SK-N-SH (cell line): ENCODE measurements around the gene POLE3.

Experiments
- EP300 ChIP-seq, 2 experiments: IDR thresholded peaks; 2 replicates each; pipeline versions ENCODE4 v1.4.0 to v1.6.1; 2012; ENCODE audit warnings: borderline replicate concordance in 1 of 2, low read depth in 1 of 2, low read length in 1 of 2
- EZH2phosphoT487 ChIP-seq: fragments of 200-600 bp; sonication (generic); IDR thresholded peaks from 2 replicates; pipeline ENCODE4 v1.6.1; 2017; ENCODE audit warnings: low read depth, mixed run types, mild to moderate bottlenecking, antibody characterized with exemption, moderate library complexity, borderline replicate concordance
- GATA2 ChIP-seq: sonication (generic); formaldehyde crosslinking; IDR thresholded peaks from 2 replicates; pipeline ENCODE4 v1.5.0; 2020; ENCODE audit warnings: mild to moderate bottlenecking, missing genetic modification reagents
- MXI1 ChIP-seq: IDR thresholded peaks from 2 replicates; pipeline ENCODE4 v1.6.1; 2012; ENCODE audit warnings: mild to moderate bottlenecking, low read depth, low read length, improper control_type of control experiment
- NFIC ChIP-seq: IDR thresholded peaks from 2 replicates; pipeline ENCODE4 v1.4.0; 2012; ENCODE audit warnings: borderline replicate concordance
- NRF1 ChIP-seq: IDR thresholded peaks from 2 replicates; pipeline ENCODE4 v1.6.1; 2012; ENCODE audit warnings: low read depth, mild to moderate bottlenecking, low read length
- POLR2AphosphoS5 ChIP-seq: IDR thresholded peaks from 2 replicates; pipeline ENCODE4 v1.6.1; 2012; ENCODE audit warnings: low read depth, low read length
- RXRA ChIP-seq: IDR thresholded peaks from 2 replicates; pipeline ENCODE4 v1.4.0; 2012; ENCODE audit warnings: low read depth, mild to moderate bottlenecking, borderline replicate concordance
- SIN3A ChIP-seq: IDR thresholded peaks from 2 replicates; pipeline ENCODE4 v1.6.1; 2012; ENCODE audit warnings: low read depth, mild to moderate bottlenecking, low read length, moderate library complexity, borderline replicate concordance
- TEAD4 ChIP-seq: IDR thresholded peaks from 2 replicates; pipeline ENCODE4 v1.4.0; 2012; ENCODE audit warnings: mild to moderate bottlenecking, borderline replicate concordance; ENCODE audit not compliant: insufficient read depth
- TF ChIP-seq, protein P1 (sequence below): fragments of 200-600 bp; sonication (generic); IDR thresholded peaks from 2 replicates; pipeline ENCODE4 v1.6.1; 2017; ENCODE audit warnings: antibody characterized with exemption, mild to moderate bottlenecking, moderate library complexity
- TF ChIP-seq, protein P2 (sequence below): IDR thresholded peaks from 2 replicates; pipeline ENCODE4; 2012
- TF ChIP-seq, protein P3 (sequence below): IDR thresholded peaks from 2 replicates; pipeline ENCODE4 v1.4.0; 2012; ENCODE audit warnings: low read depth, borderline replicate concordance

DNA sequence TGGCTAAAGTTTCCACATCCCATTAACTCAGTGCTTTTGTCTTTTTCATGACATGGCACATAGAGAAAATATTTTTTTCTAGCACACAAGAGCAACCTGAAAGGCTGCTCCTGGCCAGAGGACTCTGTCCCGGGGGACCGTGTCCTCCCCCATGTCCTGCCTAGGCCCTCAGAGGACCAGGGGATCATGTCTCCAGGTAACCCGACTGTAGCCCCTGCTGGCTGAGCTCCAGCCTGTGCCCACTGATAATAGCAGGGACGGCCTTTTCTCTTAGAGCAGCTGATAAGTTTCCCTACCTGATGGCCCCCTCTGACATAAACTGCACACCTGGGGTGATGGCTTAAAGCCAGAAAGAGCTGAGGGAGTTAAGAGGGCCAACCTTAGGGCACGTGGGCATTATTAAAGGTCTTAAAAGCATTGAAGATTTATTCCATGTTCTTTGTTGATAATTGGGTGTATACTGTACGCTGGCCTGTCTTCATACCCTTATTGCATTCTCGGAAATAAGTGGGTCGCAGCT is 39.6 kb downstream of the POLE3 start:
- TF ChIP-seq EZH2phosphoT487 (no peak), RXRA (no peak), NRF1 (no peak), GATA2 (no peak), TEAD4 (no peak), SIN3A (no peak), EP300 (IDR thresholded peaks at IDR 0.05; ENCODE audit: borderline replicate concordance in 1 of 2, low read depth in 1 of 2, low read length in 1 of 2) (no peak), POLR2AphosphoS5 (no peak), MXI1 (no peak), NFIC (no peak)
- TF ChIP-seq, protein P1, sequence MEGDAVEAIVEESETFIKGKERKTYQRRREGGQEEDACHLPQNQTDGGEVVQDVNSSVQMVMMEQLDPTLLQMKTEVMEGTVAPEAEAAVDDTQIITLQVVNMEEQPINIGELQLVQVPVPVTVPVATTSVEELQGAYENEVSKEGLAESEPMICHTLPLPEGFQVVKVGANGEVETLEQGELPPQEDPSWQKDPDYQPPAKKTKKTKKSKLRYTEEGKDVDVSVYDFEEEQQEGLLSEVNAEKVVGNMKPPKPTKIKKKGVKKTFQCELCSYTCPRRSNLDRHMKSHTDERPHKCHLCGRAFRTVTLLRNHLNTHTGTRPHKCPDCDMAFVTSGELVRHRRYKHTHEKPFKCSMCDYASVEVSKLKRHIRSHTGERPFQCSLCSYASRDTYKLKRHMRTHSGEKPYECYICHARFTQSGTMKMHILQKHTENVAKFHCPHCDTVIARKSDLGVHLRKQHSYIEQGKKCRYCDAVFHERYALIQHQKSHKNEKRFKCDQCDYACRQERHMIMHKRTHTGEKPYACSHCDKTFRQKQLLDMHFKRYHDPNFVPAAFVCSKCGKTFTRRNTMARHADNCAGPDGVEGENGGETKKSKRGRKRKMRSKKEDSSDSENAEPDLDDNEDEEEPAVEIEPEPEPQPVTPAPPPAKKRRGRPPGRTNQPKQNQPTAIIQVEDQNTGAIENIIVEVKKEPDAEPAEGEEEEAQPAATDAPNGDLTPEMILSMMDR, result no peak
- TF ChIP-seq, protein P2, sequence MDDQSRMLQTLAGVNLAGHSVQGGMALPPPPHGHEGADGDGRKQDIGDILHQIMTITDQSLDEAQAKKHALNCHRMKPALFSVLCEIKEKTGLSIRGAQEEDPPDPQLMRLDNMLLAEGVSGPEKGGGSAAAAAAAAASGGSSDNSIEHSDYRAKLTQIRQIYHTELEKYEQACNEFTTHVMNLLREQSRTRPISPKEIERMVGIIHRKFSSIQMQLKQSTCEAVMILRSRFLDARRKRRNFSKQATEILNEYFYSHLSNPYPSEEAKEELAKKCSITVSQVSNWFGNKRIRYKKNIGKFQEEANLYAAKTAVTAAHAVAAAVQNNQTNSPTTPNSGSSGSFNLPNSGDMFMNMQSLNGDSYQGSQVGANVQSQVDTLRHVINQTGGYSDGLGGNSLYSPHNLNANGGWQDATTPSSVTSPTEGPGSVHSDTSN, result no peak
- TF ChIP-seq, protein P3, sequence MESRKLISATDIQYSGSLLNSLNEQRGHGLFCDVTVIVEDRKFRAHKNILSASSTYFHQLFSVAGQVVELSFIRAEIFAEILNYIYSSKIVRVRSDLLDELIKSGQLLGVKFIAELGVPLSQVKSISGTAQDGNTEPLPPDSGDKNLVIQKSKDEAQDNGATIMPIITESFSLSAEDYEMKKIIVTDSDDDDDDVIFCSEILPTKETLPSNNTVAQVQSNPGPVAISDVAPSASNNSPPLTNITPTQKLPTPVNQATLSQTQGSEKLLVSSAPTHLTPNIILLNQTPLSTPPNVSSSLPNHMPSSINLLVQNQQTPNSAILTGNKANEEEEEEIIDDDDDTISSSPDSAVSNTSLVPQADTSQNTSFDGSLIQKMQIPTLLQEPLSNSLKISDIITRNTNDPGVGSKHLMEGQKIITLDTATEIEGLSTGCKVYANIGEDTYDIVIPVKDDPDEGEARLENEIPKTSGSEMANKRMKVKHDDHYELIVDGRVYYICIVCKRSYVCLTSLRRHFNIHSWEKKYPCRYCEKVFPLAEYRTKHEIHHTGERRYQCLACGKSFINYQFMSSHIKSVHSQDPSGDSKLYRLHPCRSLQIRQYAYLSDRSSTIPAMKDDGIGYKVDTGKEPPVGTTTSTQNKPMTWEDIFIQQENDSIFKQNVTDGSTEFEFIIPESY, result no peak
